Globus pallidus (tissue), 1 donor: Measurements from ENCODE around the gene MAP3K3.
A peak's percentile ranks its signal among the peaks of the same experiment; 100 is the strongest.

Experiments used
- DNase-seq: peaks from one replicate; pipeline ENCODE4 v3.0.0-alpha.2; 2015; ENCODE audit warnings: low spot score

The MAP3K3 gene

DNA sequence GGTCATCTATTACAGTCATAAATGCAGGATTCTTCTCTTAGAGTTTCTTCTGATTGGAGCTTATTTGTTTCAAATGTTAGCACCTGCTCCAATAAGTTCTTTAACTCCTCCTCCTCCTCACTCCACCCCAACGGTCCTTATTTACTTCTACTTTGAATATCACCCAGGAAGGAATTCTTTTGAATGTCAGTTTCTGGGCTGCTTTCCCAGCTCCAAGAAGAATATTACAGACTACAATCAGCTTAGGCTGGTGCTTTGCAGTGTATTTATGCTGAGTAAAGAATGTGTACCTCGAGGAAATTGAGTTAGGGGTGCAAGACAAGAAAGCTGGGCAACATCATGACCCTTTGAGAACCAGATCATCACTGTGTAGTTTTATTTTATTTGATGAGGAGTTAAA, 30.8 kb downstream of the MAP3K3 start:
- DNase-seq = no peak

DNA sequence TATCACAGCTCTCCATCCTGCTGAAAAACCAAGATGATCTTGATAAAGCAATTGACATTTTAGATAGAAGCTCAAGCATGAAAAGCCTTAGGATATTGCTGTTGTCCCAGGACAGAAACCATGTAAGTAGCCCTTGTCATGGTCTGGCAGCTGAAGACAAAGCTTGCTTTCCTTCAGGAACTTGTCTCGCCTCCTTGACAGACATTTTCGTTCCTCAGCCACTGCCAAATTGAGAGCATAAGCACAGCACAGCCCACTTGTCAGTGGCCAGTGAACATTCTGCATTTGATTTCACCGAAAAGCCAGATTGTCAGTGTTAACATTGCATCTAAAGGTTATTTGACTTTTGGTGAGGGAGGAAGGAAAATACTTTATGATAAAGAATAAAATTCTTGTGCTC, 35.6 kb downstream of the MAP3K3 start:
- DNase-seq = no peak

DNA sequence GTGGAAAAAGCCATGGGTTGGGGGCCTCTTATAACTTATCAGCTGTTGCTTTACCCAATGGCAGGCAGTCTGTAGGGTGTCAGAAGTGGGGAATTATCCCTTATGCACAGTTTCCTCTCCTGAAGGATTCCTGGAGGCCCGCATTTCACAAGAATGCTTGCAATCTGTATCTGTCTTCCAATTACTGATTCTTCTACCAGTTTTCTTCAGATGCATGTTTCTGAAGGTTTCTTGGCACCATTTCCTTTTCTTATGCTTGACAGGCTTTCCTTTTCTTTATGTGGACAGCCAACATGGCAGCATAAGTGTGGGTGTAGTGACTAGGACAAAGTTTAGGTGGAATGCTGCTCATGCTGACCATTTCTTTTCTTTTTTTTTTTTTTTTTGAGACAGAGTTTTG, 36.1 kb downstream of the MAP3K3 start:
- DNase-seq = no peak

GRCh38 chr17:63659850-63660249, 37.6 kb downstream of the MAP3K3 start:
- DNase-seq = no peak

- peak; percentile 63 for DNase-seq
Observed at GRCh38 chr17:63665527-63666214, 43.5 kb downstream of the MAP3K3 start.

GRCh38 chr17:63672856-63673255, 50.6 kb downstream of the MAP3K3 start:
- DNase-seq = no peak

DNA sequence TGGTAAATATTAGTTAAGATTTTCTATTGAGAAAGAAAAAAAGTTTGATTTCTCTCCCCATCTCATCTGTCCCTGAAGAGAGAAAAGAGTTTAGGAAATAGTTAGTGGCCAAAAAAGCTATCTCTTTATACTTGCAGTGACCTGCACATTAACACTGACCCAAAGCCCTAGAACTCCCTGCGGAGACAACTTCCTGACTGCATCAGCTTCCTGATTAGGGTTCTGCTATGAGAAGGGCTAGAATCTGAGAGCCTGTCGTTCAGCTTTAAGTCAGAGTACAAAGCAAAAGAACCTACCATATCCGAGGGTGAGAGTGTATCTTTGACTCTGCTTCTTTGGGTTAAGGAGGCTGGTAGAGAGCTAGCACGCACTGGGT, 53.0 kb downstream of the MAP3K3 start:
- DNase-seq = no peak

DNA sequence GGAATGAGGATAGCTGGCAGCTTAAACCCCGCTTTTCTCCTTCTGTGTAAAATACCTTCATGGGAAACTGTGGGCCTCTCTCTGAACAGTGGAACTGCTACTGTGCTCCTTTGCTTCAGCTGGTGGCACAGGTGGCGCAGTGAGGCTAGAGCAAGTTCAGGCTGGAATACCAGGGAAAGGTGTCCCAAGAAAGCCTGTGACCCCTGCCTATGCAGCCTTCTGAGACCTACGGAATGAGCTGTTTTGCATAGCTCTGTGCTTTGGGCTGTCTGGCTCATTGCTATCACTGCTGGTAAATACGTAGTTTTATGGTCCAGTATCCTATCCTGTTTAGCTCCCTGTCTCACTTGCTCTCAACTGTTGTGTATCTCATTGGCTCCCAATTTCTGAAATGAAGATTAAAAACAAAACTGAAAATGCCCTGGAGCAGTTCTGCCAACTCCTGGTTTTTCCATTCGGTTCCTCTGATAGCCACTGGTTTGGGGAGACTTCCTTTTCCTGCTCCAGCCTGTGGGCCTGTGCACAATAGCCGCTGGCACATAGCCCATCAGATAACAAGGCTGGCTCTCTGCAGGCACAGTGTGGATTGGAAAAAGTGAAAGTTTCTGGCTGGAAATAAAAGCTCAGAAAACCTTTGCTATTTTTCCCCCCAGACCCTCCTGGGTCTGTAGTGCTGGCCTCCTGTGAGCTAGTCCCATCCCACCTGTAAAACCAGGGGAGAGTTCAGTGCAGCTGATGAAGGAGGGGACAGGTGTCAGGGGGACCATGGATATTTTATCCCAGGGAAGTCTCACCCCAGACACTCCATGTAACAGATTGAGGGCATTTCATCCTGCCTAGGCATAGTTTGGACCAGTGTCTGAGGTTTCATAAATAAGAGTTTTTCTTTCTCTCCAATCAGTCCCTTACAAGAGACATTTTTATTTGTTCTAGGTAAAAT, 53.7 kb downstream of the MAP3K3 start:
- peak; percentile 56 for DNase-seq

- no peak for DNase-seq
Observed at GRCh38 chr17:63676584-63676983, 54.4 kb downstream of the MAP3K3 start.

DNA sequence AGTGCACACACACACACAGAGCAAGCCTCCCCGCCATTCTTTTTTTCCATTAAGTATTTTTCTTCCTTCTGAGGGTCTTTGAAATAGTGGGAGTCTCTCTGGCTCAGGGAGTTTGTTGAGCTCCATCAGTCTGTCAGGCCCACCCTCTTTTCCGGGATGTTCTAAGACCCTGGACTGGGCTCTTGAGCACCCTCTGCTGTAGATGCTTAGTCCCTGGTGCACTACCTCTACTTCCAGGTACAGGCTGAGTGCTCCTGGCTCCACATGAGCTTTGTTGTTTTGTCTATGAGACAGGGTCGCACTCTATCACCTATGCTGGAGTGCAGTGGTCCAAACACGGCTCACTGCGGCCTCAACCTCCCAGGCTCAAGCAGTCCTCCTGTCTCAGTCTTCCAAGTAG, 57.0 kb downstream of the MAP3K3 start:
- DNase-seq = no peak

DNA sequence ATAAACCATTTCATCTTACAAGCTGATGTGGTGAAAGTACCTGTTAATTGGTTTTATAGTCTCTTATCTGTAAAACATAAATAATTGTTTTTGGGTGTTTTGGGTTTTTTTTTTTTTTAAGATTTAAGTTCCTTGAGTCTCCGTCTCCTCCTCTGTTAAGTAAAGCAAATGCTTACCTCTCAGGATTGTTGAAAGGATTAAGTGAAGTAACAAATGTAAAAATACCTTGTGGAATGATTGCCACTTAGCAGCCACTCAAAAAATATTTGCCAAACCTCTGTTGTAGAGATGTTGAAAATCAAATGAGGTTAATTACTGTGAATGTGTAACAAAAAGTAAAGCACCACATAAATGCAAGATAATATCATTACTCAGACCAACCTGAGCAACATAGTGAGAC, 58.5 kb downstream of the MAP3K3 start:
- no peak for DNase-seq

DNA sequence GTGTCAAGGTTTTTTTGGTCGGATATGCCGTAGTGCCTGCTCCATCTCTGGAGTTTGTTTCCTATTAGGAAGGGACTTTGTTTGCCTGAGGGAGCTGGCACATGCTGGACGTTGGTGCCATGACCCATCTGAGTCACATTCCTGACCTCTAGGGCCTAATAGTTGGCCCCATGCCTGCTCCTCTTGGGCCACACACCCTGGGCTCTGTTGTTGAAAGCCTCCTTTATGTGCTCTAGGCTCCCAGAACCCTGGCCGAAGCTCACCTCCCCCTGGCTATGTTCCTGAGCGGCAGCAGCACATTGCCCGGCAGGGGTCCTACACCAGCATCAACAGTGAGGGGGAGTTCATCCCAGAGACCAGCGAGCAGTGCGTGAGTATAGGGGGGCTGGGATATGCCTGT, 59.3 kb downstream of the MAP3K3 start:
- no peak for DNase-seq

DNA sequence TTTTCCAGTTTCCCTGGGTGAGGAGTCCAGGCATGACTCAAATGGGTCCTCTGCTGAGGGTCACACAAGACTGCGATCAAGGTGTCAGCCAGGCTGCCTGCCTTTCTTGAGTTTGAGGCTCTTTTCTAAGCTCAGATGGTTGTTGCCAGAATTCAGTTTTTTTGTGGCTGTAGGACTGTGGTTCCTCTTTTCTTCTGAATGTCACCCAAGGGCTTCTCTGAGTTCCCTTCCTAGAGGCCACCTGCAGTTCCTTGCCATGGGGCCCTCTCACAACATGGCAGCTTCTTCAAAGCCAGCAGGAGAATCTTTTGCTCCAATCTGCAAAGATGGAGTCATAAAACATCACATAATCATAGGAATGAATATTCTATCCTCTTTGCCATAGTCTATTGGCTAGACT, 60.2 kb downstream of the MAP3K3 start:
- no peak for DNase-seq

DNA sequence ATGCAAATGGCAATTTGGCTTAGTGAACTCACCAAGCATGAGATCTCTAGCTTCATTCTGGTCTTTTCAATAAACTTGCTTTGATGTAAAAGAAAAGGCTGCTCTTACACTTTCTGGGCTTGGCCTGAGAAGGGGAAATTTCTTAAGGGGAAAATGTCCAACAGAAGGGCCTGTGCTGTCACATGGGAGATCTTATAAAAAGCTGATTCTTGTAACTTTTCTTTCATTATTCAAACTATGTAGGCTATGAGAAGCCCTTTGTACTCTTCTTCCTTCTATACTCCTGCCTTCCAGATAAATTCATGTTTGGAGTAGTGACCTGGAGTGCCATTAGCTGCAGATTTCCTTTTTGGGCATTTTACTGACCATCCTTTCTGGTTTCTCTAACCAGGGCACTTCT, 60.8 kb downstream of the MAP3K3 start:
- no peak for DNase-seq

- DNase-seq = no peak
Observed at GRCh38 chr17:63685041-63685440, 62.8 kb downstream of the MAP3K3 start.

GRCh38 chr17:63685578-63685977, 63.4 kb downstream of the MAP3K3 start:
- no peak for DNase-seq

DNA sequence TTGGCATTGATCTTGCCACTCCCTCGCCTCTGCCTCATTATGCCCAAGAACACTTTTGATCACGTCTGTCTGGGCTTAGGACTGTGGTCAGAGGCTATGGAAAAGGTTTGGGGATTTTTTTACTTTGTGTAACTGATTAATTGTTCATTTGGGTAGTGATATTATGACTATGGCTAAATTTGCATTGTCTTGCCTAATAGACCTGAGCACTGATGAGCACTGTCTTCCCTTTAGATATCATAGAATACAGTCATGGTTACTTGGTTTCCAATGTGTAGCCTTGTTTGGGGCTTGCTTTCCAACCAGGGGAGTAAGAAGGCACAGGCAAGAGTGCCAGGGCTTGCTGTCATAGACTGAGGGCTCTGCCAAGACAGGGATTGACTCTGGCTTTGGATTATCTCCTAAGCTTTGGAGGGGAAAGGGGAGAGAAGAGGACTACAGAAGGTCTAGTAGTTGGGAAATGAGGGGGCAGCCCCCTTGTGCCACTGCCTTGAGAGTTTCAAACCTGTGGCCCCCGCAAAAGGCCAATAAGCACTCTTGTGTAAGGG, 64.0 kb downstream of the MAP3K3 start:
- DNase-seq = no peak

- no peak for DNase-seq
Observed at GRCh38 chr17:63688396-63689020, 66.3 kb downstream of the MAP3K3 start.

- no peak for DNase-seq
Observed at GRCh38 chr17:63689479-63689878, 67.3 kb downstream of the MAP3K3 start.

- DNase-seq = no peak
Observed at GRCh38 chr17:63692195-63692816, 70.1 kb downstream of the MAP3K3 start.

DNA sequence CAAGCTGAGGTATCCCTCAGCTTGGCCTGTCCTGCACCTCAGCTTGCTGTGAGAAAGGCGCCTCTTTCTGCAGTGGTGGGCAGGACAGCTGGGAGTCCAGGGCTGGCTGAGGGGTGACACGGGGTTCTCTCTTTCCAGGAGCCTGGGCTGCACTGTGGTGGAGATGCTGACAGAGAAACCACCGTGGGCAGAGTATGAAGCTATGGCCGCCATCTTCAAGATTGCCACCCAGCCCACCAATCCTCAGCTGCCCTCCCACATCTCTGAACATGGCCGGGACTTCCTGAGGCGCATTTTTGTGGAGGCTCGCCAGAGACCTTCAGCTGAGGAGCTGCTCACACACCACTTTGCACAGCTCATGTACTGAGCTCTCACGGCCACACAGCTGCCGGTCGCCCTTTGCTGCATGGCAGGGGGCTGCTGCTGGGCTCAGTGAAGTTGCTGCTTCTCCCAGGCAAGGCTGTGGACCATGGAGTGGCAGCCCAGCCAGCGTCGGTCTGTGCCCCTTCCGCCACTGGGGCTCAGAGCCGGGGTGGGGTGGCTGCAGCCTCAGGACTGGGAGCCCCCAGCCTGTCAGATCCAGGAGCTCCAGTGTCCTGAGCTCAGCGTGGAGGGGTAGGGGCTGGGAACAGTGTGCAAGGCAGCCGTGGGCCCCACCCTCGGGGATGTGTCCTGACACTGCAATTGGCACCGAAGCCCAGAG, 71.3 kb downstream of the MAP3K3 start:
- no peak for DNase-seq
